DMS153 treated with DMSO at 0.1 percent for 48 hours (cell line): ENCODE data around the gene KCNK7.

Source experiments
- DNase-seq: peaks from one replicate; lab custom pipeline; 2025; ENCODE audit not compliant: unreplicated experiment; lab: John Stamatoyannopoulos, UW

Gene KCNK7

DNA sequence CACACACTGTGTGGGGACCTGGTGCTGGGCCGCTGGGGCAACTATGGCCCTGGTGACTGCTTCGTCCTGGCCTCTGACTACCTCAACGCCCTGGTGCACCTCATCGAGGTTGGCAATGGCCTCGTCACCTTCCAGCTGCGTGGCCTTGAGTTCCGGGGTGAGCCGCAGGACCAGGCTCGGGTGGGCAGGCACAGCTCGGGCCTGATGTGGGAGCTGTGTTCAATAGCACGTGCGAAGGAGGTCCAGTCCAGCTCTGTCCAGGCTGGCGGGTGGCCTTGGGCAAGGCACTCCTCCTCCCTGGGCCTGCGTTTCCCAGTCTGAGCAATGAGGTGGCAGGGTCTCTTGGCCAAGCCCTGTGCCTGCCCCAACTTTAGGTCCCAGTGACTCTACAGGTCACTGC is 34.0 kb upstream of the KCNK7 start:
- DNase-seq: no peak

DNA sequence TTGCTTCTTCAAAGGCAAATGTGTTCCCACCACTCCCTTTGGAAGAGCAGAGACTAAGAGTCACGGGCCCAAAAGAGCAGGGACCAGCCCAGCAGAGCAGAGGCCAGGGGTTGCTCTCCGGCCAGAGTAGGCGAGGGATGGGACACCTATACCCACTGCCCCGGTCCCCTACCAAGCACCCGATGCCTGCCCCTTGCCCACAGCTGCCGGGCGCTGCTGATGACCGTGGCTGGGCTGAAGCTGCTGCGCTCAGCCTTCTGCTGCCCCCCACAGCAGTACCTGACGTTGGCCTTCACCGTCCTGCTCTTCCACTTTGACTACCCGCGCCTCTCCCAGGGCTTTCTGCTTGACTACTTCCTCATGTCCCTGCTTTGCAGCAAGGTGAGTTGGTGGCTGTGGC is 31.6 kb upstream of the KCNK7 start:
- DNase-seq: no peak

DNA sequence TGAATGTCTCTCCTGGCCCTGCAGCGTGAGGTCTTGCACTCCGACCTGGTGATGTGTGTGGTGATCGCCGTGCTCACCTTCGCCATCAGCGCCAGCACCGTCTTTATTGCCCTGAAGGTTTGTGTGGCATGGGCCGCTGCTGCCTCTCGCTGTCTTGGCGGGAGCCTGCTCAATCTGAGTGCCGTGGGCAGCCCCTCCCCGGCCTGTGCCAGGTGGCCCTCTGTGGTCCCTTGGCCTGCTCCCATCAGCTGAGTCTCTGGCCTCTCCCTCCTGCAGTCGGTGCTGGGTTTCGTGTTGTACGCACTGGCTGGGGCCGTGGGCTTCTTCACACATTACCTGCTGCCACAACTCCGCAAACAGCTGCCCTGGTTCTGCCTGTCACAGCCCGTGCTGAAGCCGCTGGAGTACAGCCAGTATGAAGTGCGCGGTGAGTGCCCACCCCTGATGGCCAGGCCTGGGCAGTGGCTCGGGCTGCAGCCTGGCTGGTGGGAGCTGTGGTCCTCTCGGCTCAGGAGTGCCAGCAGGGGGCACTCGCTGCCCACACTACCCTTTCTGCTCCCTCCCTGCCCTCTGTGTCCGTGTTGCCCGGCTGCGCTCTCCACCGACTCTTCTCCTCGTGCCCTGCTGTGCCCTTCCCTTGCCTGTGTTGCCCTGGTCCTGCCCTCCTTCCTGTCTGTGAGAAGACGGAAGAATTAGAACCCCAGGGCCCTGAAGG is 30.2 kb upstream of the KCNK7 start:
- no peak for DNase-seq

DNA sequence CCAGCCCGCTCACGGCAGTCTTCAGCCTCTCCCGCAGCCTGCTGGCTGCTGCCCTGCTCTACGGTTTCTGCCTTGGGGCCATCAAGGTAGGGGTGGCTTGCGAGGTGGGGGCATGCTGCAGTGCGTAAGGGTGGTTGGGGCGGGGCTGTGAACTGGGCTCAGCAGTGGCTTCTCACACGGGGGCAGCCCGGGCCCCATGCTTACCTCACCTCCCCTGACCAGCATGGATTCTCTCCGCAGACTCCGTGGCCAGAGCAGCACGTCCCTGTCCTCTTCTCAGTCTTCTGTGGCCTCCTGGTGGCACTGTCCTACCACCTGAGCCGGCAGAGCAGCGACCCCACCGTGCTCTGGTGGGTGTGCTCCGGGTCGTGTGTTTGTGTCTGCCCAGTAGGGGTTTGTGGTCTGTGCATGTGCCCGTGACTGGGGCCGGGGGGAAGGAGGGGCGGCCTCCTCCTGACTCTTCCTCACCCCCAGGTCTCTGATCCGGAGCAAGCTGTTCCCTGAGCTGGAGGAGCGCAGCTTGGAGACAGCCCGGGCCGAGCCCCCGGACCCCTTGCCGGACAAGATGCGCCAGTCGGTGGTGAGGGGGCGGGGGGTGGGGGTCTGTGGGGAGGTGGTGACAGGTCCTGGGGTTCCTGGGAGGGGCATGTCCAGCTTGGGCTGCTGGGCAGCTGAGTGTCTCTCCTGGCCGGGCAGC is 29.5 kb upstream of the KCNK7 start:
- DNase-seq: no peak

DNA sequence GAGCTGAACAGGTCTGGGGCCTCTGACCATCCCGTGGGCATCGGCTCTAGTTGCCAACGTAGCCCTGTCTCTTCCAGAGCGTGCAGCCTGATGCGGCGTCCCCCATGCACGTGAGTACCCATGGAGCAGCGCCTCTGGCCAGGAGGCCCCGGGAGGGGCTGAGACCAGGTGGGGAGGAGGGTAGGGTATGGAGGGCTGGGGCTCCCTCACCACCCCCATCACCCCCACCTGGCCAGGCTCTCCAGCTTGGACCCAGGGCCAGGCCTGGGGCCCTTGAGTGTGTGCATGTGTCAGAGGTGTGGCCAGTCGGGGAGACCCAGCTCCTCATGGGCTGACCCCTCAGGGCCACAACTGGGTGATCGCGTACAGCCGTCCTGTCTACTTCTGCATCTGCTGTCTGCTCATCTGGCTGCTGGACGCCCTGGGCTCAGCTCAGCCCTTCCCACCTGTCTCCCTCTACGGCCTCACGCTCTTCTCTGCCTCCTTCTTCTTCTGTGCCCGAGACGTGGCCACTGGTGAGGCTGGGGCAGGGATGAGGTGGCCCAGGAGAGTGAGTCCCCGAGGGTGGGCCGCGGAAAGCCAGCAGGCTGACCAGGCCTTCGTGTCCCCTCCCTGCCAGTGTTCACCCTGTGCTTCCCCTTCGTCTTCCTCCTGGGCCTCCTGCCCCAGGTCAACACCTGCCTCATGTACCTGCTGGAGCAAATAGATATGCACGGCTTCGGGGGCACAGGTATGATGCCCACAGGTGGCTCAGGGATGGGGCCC is 28.4 kb upstream of the KCNK7 start:
- no peak for DNase-seq

DNA sequence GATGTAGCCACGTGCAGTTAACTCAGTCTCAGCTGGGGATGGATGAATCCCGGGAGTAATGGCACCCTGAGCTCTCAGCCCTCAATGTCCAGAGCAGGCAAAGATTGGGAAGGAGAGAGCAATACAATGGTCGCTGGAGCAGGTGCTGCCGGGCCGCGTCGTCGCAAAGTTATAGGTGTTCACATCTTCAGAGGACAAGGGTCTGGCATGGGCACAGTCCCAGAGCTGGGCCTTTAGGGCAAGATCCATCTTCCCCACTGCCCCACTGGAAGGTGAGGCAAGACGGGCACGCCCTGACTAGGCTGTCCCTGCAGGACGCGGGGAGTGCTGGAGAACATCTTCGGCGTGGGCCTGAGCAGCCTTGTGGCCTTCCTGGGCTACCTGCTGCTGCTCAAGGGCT is 27.6 kb upstream of the KCNK7 start:
- DNase-seq: no peak

DNA sequence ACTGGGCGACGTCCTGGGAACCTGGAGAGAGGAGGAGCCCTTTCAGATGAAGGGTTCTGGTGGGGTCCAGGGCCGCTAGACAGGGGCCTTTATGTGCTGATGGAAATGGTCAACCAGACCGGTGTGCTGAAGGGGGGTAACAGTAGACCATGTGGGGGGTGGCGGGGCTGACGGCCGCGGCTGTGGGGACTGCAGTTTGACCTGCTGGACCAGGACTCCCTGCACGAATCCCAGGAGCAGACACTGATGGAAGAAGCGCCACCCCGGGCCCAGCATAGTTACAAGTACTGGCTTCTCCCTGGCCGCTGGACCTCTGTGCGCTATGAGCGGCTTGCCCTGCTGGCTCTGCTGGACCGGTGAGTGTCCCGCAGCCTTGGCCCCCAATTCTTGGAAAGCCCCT is 26.4 kb upstream of the KCNK7 start:
- DNase-seq: no peak

DNA sequence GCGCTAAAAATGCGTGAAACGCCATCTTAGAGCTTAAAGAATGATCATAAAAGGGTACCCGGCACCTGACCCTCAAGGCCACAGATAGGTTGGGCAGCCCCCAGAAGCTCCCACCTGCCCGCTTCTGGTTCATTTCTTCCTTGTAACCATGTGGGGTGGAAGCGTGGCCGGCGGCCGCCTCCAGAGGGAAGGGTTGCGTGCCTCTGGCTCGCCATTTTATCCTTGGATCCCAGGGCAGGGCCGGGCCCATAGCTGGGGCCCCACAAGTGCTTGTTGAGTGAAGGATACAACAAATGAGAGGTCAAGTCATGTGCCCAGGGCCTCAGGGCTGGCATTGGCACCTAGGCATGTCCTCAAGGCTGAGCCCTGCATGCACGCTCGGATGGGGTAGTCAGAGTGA is 25.9 kb upstream of the KCNK7 start:
- DNase-seq: no peak

DNA sequence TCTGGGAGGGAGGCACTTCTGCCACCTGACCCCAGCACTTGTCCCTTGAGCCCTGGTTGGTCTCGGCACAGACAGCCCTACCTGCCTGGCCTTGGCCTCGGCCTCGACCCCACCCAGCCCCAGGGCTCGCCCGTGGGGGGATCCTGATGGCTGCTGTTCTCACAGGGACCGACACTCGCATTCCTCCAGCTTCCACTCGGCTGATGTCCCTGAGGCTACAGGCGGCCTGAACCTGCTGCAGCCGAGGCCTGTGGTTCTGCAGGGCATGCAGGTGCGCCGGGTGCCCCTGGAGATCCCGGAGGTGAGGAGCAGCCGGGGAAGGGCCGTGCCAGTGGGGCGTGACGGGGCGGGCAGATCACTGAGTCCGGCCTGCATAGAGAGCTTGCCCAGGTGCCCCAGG is 25.1 kb upstream of the KCNK7 start:
- DNase-seq: no peak

DNA sequence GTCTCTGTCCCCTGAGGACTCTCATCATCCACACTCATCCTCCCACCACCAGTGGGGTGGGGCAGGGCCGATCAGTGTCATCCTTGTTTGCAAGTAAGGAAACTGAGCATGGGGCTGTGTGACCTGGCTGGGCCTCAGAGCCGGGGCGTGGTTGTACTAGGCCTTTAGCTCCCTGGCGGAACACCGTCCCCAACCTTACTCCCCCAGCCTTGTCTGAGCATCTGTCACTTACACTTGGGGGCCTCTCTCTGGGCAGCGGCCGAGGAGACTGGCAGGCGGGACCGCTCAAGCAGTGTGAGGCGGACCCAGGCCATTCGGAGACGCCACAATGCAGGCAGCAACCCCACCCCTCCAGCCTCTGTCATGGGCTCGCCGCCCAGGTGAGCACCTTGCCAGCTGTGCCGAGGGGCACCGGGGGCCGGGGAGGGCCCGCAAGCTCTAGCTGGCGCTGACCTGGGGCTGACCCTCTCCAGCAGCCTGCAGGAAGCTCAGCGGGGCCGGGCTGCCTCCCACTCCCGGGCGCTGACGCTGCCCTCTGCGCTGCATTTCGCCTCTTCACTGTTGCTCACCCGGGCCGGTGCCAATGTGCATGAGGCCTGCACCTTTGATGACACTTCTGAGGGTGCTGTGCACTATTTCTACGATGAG is 23.8 kb upstream of the KCNK7 start:
- no peak for DNase-seq

DNA sequence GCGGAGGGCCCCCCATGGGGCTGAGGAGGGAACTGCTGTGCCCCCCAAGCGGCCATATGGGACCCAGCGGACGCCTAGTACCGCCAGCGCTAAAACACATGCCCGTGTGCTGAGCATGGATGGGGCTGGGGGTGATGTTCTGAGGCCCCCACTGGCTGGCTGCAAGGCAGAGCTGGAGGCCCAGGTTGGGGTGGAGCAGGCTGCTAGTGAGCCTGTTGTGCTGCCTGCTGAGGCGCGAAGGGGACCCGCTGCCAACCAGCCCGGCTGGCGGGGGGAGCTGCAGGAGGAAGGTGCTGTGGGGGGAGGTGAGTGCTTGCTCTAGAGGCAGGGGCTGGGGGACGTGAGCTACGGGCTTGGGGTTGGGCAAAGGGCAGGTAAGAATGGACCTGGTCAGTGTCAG is 23.2 kb upstream of the KCNK7 start:
- DNase-seq: no peak

DNA sequence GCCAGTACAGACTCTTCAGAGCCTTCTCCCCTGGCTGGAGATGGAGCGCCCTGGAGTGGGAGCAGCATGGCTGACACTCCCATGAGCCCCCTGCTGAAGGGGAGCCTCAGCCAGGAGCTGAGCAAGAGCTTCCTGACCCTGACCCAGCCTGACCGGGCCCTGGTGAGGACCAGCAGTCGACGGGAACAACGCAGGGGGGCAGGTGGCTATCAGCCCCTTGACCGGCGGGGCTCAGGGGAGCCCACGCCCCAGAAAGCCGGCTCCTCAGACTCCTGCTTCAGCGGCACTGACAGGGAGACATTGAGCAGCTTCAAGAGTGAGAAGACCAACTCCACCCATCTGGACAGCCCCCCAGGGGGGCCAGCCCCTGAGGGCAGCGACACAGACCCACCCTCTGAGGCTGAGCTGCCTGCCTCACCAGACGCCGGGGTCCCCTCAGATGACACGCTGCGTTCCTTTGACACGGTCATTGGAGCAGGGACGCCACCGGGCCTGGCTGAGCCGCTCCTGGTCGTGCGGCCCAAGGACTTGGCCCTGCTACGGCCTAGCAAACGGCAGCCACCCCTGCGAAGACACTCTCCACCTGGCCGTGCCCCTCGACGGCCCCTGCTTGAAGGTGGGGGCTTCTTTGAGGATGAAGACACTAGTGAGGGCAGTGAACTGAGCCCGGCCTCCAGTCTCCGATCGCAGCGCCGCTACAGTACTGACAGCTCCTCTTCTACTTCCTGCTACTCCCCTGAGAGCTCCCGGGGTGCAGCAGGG is 22.6 kb upstream of the KCNK7 start:
- no peak for DNase-seq

DNA sequence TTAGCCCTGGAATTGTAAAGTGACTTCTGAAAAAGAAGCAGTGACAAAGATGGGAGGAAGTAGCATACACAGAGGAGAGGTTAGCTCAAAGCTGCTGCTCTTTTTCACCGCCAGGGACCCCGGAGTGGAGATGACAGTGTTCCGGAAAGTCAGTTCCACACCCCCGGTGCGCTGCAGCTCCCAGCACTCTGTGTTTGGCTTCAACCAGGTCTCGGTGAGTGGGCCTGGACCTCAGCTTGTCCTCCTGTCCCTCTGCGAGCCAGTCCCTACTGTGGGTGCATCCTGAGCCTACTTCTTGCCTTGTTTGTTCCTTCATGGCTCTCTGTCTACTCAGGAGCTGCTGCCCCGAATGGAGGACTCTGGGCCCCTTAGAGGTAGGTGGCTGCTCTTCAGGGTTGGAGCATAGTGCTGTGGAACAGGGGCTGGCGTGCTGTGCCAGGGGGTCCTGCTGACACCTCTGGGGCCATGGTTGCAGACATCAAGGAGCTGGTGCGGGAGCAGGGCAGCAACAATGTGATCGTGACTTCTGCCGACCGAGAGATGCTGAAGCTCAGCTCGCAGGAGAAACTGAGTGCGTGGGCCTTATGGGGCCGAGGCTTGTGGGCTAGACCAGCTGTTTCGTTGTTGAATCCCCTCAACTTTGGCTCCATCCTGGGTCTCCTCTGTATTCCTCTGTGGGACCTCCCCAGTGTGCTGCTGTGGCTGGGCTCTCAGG is 21.7 kb upstream of the KCNK7 start:
- DNase-seq: no peak

DNA sequence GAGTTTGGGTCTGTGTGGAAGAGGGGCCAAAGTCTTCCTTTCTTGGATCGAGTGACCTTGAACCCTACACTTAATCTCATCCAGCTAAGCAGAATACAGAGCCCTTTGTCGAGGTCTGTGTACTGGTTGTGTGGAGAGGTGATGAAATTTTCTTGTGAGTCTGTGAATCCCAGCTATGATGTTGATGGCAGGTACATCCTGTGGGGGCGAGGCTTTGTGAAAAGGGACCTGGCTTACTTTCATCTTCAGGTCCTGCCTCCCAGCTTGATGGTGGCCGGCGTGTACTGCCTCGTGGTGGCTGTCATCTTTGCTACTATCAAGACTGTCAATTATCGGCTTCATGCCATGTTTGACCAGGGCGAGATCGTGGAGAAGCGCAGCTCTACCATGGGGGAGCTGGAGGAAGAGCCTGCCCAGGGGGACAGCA is 21.0 kb upstream of the KCNK7 start:
- no peak for DNase-seq

DNA sequence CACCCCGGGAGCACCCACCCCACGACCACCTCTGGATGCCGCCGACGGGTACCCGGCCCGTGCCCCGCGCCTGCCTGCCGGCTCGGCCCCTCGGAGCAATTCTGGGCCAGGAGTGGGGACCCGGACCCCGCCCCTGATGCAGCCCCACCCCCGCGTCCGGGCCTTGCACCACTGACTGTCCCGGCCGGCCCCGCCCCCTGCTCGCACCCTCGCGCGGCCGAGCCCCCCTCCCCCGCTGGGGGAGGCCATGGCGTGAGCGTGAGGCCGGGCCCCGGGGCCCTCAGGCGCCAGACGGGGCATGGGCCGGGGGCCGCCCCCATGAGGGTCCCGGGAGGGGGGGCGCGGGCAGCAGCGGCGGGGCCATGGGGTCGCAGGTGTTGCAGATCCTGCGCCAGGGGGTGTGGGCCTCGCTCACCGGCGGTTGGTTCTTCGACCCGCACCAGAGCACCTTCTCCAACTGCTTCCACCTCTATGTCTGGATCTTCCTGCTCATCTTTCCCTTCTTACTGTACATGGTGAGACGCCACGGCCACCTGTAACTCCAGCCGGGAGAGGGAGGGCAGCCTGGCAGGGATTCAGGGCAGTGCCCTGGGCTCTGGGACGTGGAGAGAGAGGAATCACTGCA is 20.5 kb upstream of the KCNK7 start:
- no peak for DNase-seq

DNA sequence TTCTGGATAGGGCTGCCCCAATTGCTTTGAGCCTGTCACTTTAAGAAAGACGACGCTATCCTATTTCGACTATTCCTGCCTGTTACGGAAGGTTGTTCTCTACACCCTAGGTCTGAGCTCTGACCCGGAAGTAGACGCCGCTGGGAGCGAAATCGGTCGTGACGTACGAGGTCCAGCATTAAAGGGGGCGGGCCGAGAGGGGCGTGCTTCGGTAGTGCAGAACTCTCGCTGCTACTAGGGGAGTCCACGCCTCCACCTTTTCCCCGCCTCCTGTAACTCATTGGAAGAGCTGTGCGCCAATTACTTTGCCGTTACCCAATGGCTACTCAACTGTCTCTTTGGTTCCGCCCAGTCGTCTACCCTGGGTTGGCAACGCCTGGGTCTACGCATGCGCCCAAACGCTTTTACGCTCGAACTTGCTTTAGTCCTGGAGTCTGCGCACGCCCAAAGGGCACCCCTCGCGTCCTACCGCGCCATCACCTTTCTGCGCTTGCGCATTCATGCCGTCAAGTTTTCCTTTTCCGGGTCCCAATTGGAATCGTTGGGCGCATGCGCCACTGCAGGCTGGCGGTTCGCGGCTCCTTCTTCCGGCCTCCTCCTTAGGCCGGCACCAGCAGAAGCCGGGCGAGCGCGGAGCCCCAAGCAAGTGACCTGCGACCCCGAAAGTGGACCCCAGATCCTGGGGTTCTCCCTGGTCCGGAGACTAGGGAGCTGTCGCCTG is 19.8 kb upstream of the KCNK7 start, which contains the start of gene PCNX3:
Gene PCNX3, plus strand, starts transcription at position 548 of the 721 bp plus-strand sequence. CDS start 536 bp downstream, outside the sequence.
- peak; percentile 100 for DNase-seq

DNA sequence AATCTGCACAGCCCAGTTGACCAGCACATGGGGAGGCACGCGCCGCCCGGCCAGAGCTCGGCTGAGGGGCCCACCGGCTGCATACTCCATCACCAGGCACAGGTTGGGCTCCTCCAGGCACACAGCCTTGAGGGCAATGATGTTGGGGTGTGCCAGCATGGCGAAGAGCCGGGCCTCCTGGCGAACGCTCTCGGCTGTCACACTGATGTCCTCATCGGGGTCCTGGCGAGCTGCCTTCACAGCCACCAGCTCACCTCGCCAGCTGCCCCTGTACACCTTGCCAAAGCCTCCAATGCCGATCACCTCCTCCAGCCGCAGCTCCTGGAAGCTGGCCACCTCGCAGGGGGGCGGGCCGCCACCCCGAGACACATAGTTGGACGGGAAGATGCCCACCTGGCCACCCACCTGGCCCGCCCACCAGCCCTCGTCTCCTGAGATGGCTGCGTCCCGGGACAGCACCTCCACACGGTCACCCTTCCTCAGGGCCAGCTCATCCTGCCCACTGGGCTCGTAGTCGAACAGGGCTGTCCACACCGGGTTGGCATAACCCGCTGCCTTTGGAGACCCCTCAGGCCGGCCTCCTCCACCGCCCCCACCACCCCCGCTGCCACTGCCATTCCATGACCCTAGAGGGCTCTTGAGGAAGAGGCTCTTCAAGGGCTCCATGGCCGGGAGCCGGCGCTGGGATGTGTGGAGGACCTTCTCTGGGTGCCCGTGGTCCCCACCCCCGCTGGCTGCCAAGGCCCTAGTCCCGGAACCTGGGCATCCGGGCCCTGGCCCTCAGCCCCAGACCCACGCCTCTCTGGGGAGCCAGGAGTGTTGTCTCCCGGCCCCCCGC is 17.7 kb upstream of the KCNK7 start:
- DNase-seq: no peak

DNA sequence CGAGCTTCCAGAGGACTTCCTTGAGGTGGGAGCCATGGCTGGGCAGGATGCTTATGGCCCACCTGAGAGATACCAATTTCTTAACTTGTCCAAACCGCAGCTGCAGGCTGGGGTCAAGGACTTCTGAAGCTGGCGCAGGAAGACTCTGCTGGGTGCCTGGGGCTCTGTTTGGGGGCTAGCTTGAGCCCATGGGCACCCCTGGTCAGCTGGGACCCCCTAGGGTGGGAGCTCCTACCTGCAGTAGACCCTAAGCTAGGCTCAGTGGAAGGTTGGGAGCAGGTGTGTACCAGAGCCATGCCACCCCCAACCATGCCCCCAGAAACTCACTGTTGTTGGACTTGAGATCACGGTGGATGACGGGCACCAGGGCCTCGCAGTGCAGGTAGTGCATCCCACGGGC is 17.1 kb upstream of the KCNK7 start:
- DNase-seq: no peak
